MG63 (cell line): ENCODE data around the gene GLE1. TPM values are rescaled to one million over a fixed set of nuclear protein-coding genes. Genes with fewer than 3 reads are reported as not detected.
"Not testable (repeated sequence)": the region's sequence is repeated elsewhere in the genome, so short reads cannot be mapped to it uniquely, and the experiment has no call there.

Source experiments
- DNase-seq: peaks from one replicate; pipeline ENCODE4 v3.0.0-alpha.2; 2020
- H3K27me3 ChIP-seq: fragments of 250-450 bp; sonication (Bioruptor Pico); 2 replicates; pipeline ENCODE4 v1.5.1; 2020; ENCODE audit warnings: mild to moderate bottlenecking, moderate library complexity
- H3K36me3 ChIP-seq: fragments of 250-450 bp; sonication (Bioruptor Pico); 2 replicates; pipeline ENCODE4 v1.5.1; 2020; ENCODE audit warnings: mild to moderate bottlenecking, moderate library complexity
- H3K4me3 ChIP-seq: fragments of 250-450 bp; sonication (Bioruptor Pico); 2 replicates; pipeline ENCODE4 v1.5.1; 2020; ENCODE audit warnings: mild to moderate bottlenecking, moderate library complexity
- H3K9me3 ChIP-seq: fragments of 250-450 bp; sonication (Bioruptor Pico); 2 replicates; pipeline ENCODE4 v1.5.1; 2020; ENCODE audit warnings: mild to moderate bottlenecking, moderate library complexity
- total RNA-seq: library from RNA; depleted of rRNA; stranded (reverse); fragments of >200 nt; shearing (Covaris generic); gene quantifications from 2 replicates; pipeline ENCODE4 v1.2.3, GENCODE V29; 2014; ENCODE audit warnings: low replicate concordance

The GLE1 gene
- total RNA-seq, 1 experiment from 2014 or later, result 58.5 TPM

DNA sequence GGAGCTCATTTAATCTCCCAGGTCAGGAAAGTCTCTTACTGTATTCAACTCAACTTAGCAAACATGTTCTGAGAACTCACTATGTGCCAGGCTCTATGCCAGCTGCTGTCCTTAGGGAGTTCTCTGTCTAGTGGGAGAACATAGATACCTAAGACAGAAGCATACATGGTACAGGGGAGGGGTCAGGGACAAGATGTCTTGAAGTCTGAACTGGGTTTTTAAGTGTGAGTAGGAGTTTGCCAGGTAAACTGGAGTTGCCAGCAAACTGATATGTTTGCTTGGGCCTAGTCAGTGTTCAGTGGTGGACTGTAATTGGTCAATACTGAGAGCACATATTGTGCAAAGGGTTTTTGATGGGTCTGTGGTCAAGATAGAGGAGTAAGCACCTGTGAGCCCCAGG lies 18.3 kb upstream of the GLE1 start:
- no peak for DNase-seq
- no peak overlapping the region for H3K4me3 ChIP-seq
- no peaks in the 10 kb centered on the region for H3K9me3 ChIP-seq
- no peaks in the 10 kb centered on the region for H3K27me3 ChIP-seq
- peaks cover 29% of the 10 kb centered on the region for H3K36me3 ChIP-seq

- no peak for DNase-seq
- Histone ChIP-seq H3K36me3 (peaks cover 53% of the 10 kb centered on the region), H3K27me3 (no peaks in the 10 kb centered on the region), H3K9me3 (no peaks in the 10 kb centered on the region), H3K4me3 (no peak overlapping the region)
Measured at GRCh38 chr9:128493424-128493823, 11.1 kb upstream of the GLE1 start.

DNA sequence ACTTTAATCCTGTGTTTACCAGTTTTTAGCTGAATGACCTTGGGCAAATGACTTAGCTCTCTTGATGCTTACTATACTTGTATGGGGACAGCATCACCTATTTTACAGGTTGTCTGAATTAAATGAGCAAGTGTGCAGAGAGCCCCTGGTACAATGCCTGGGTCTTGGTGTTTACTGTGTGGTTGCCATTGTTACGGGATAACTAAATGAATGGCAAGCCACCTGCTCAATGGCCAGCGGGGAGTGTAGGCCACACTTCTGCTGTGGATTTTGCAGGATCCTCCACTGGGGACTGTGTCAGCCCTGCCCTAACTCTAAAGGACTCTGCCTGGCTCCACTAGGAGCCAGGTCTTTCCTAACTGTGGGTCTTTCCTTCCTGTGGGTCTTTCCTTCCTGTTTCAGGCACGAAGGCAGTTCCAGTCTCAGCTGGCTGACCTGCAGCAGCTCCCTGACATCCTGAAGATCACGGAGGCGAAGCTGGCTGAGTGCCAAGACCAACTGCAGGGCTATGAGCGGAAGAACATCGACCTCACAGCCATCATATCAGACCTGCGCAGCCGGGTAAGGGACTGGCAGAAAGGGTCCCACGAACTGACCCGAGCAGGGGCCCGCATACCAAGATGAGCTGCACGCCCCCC lies 10.3 kb upstream of the GLE1 start:
- peaks cover 51% of the 10 kb centered on the region for H3K36me3 ChIP-seq
- no peaks in the 10 kb centered on the region for H3K27me3 ChIP-seq
- H3K4me3 ChIP-seq, result no peak overlapping the region
- no peak for DNase-seq
- H3K9me3 ChIP-seq, result no peaks in the 10 kb centered on the region

DNA sequence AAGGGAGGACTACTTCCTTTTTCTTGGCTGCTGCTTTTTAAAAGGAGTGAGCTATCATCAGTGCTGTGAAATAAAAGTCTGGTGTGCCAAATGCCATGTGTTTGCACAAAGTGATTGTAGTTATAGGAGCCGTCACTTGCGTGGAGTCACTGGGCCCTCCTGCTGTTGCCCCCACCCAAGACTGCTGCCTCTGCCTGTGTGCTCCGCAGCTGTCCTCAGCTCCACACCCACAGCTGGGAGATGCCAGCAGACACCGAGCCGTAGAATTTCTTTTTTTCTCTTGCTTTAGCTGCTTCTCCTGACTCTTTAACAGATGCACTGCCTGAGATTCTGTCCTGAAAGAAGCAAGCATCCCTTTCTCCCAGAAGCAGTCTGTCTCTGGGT lies 9.8 kb upstream of the GLE1 start:
- no peak for DNase-seq
- Histone ChIP-seq H3K4me3 (no peak overlapping the region), H3K9me3 (no peaks in the 10 kb centered on the region), H3K36me3 (peaks cover 47% of the 10 kb centered on the region), H3K27me3 (no peaks in the 10 kb centered on the region)

GRCh38 chr9:128495296-128495695 lies 9.2 kb upstream of the GLE1 start:
- Histone ChIP-seq H3K4me3 (no peak overlapping the region), H3K9me3 (no peaks in the 10 kb centered on the region), H3K27me3 (no peaks in the 10 kb centered on the region), H3K36me3 (peaks cover 49% of the 10 kb centered on the region)
- DNase-seq, result no peak

- no peaks in the 10 kb centered on the region for H3K27me3 ChIP-seq
- no peak overlapping the region for H3K4me3 ChIP-seq
- DNase-seq, result no peak
- peaks cover 49% of the 10 kb centered on the region for H3K36me3 ChIP-seq
- no peaks in the 10 kb centered on the region for H3K9me3 ChIP-seq
Measured at GRCh38 chr9:128495804-128496417, 8.6 kb upstream of the GLE1 start.

- Histone ChIP-seq H3K27me3 (no peaks in the 10 kb centered on the region), H3K4me3 (no peak overlapping the region), H3K9me3 (no peaks in the 10 kb centered on the region), H3K36me3 (peaks cover 49% of the 10 kb centered on the region)
- no peak for DNase-seq
Measured at GRCh38 chr9:128497824-128498610, 6.5 kb upstream of the GLE1 start.

DNA sequence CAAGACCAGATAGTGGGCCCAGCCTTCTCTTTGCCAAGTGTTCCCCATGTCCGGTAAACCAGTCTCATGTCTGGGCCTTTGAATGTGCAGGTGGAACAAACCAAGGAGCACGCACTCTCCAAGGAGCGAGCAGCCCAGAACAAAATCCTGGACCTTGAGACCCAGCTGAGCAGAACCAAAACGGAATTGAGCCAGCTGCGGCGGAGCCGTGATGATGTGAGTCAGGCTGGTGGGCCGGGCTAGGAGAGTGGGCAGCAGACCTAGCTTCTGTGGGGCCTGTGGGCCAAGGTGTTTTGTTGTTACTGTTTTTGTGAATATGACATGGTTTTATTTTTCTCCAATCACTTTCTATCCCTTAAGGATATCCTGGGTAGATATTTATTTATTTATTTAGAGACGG lies 5.6 kb upstream of the GLE1 start:
- Histone ChIP-seq H3K4me3 (no peak overlapping the region), H3K36me3 (peaks cover 43% of the 10 kb centered on the region), H3K9me3 (no peaks in the 10 kb centered on the region), H3K27me3 (no peaks in the 10 kb centered on the region)
- no peak for DNase-seq

DNA sequence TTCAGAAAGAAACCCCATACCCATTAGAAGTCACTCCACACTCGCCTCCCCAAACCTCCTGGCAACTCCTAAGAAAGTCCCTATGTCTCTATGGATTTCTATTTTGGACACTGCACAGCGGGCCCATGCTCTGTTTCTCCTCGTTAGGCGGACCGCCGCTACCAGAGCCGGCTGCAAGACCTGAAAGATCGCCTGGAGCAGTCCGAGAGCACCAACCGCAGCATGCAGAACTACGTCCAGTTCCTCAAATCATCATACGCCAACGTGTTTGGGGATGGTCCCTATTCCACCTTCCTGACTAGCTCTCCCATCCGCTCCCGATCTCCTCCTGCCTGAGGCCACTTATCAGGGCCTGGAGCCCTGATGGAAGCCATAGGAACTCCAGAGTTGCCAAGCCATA lies 4.6 kb upstream of the GLE1 start:
- no peak overlapping the region for H3K4me3 ChIP-seq
- no peak for DNase-seq
- no peaks in the 10 kb centered on the region for H3K9me3 ChIP-seq
- peaks cover 39% of the 10 kb centered on the region for H3K36me3 ChIP-seq
- no peaks in the 10 kb centered on the region for H3K27me3 ChIP-seq

DNA sequence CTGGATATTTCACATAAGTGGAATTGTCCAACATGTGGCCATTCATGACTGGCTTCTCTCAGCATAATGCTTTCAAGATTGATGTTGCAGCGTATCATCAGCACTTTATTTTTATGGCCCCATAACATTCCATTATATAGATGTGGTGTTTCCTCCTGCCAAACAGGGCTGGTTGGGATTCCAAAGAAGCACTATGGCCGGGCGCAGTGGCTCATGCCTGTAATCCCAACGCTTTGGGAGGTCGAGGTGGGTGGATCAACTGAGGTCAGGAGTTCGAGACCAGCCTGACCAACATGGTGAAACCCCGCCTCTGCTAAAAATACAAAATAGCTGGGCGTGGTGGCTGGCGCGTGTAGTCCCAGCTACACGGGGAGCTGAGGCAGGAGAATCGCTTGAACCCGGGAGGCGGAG lies 1.1 kb upstream of the GLE1 start:
- not testable (repeated sequence) for H3K9me3 ChIP-seq, H3K27me3 ChIP-seq
- Histone ChIP-seq H3K4me3 (peak overlapping the region; percentile 90), H3K36me3 (peaks cover 16% of the 10 kb centered on the region)
- peak; percentile 56 for DNase-seq

- Histone ChIP-seq H3K4me3 (peak overlapping the region; percentile 90), H3K36me3 (peaks cover 16% of the 10 kb centered on the region), H3K27me3 (no peaks in the 10 kb centered on the region), H3K9me3 (no peaks in the 10 kb centered on the region)
- DNase-seq, result peak; percentile 11
Measured at GRCh38 chr9:128503870-128504269, 649 bp upstream of the GLE1 start.

DNA sequence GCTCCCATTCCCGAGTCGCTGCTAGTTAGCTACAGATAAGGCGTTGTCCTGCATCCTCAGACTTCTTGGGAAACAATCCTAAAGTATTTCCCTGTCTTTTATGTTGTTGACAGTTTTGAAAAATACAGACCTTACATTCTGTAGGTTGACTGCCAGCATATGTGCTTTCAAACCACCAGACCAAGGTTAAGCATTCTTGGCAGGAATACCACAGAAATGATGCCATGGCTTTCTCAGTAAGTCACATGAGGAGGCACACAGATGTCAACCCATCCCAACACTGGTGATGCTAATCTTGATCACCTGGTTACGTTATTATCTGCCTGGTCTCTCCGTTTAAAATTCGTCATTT lies 871 bp downstream of the GLE1 start:
- Histone ChIP-seq H3K4me3 (peak overlapping the region; percentile 90), H3K36me3 (peaks cover 10% of the 10 kb centered on the region; the same call in 1 of the 2 replicates), H3K9me3 (no peaks in the 10 kb centered on the region), H3K27me3 (no peaks in the 10 kb centered on the region)
- no peak for DNase-seq

GRCh38 chr9:128505906-128506305 lies 1.4 kb downstream of the GLE1 start:
- not testable (repeated sequence) for H3K27me3 ChIP-seq, H3K36me3 ChIP-seq, H3K9me3 ChIP-seq, DNase-seq
- peak overlapping the region; percentile 90 for H3K4me3 ChIP-seq

DNA sequence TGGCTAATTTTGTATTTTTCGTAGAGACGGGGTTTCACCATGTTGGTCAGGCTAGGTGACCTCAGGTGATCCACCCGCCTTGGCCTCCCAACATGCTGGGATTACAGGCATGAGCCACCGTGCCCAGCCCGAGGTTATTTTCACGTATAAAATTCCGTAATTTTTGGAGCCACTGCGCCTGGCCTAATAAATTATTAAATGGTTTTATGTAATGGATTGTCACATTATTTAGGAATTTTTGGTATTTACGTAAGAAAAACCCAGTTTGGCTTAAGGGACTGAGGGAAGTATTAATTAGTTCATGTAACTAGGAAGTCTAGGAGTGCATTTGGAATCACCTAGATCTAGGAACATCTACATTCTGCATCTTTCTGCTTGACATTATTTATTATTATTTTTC lies 8.3 kb downstream of the GLE1 start:
- peaks cover 37% of the 10 kb centered on the region for H3K36me3 ChIP-seq

GRCh38 chr9:128521956-128522355 lies 17.4 kb downstream of the GLE1 start:
- H3K9me3 ChIP-seq, result no peaks in the 10 kb centered on the region
- no peak overlapping the region for H3K4me3 ChIP-seq
- H3K27me3 ChIP-seq, result no peaks in the 10 kb centered on the region
- no peak for DNase-seq
- H3K36me3 ChIP-seq, result peaks cover 46% of the 10 kb centered on the region

More for the DNA sequence above, 8.3 kb downstream of the GLE1 start:
- no peak for DNase-seq
- Histone ChIP-seq H3K4me3 (no peak overlapping the region), H3K9me3 (no peaks in the 10 kb centered on the region), H3K27me3 (no peaks in the 10 kb centered on the region)

DNA sequence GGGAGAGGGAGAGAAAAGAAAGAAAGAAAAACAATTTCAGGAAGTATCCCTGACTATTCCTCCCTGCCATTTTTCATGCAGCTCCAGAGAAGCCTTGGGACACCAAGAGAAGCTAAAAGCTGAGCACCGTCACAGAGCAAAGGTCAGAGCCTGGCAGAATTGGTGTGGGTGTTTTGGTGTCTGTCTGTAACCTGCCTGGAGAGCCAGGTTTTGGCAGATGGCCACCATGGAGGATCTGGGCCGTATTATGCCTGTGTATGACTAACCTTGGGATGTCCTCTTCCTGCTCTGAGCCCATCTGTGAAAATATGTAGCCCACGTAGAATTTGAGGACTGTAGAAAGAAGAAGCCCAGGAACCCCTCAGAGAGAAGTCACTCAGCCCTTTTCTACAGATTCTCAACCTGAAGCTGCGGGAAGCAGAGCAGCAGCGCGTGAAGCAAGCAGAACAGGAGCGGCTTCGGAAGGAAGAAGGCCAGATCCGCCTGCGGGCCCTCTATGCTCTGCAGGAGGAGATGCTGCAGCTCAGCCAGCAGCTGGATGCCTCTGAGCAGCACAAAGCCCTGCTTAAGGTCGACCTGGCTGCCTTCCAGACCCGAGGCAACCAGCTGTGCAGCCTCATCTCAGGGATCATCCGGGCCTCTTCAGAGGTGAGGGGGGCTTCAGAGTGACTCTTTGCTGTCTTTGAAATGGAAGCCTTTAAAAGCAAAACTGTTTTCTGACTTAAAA lies 18.8 kb downstream of the GLE1 start:
- Histone ChIP-seq H3K36me3 (peaks cover 41% of the 10 kb centered on the region), H3K9me3 (no peaks in the 10 kb centered on the region), H3K4me3 (no peak overlapping the region), H3K27me3 (no peaks in the 10 kb centered on the region)
- peak; percentile 12 for DNase-seq

DNA sequence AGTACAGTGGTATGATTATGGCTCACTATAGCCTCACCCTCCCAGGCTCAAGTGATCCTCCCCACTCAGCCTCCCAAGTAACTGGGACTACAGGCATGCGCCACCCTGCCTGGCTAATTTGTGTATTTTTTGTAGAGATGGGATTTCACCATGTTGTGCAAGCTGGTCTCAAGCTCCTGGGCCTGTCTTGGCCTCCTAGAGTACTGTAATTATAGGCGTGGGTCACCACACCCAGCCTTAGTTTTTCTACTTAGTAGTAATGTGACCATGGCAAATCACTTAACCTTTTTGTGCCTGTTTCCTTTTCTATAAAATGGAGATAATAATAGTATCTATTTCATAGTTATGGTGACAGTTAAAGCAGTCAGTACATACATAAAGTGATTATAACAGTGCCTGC lies 22.2 kb downstream of the GLE1 start:
- Histone ChIP-seq H3K9me3 (no peaks in the 10 kb centered on the region), H3K36me3 (peaks cover 46% of the 10 kb centered on the region), H3K27me3 (no peaks in the 10 kb centered on the region), H3K4me3 (no peak overlapping the region)
- no peak for DNase-seq
